Upper lobe of right lung (tissue), 1 donor: Measurements from ENCODE around the gene RHOJ. TPM values are rescaled to one million over a fixed set of nuclear protein-coding genes. Genes with fewer than 3 reads are reported as not detected.
A peak's percentile ranks its signal among the peaks of the same experiment; 100 is the strongest.
"Not testable (repeated sequence)": the region's sequence is repeated elsewhere in the genome, so short reads cannot be mapped to it uniquely, and the experiment has no call there.

Experiments used
- ATAC-seq: fragments of 200-7000 bp; cut with Tn5 transposase; one replicate; pipeline ENCODE4 v1.9.1; 2020; ENCODE audit warnings: mild to moderate bottlenecking, moderate library complexity
- DNase-seq: peaks from one replicate; pipeline ENCODE4 v3.0.0-alpha.2; 2020
- H3K27ac ChIP-seq: fragments of 200-600 bp; one replicate; pipeline ENCODE4 v1.8.0; 2022
- H3K27me3 ChIP-seq: fragments of 200-600 bp; one replicate; pipeline ENCODE4 v1.8.0; 2022; ENCODE audit warnings: mild to moderate bottlenecking
- H3K36me3 ChIP-seq: fragments of 200-600 bp; one replicate; pipeline ENCODE4 v1.8.0; 2022
- H3K4me1 ChIP-seq: fragments of 200-600 bp; one replicate; pipeline ENCODE4 v1.8.0; 2022
- H3K4me3 ChIP-seq: fragments of 200-600 bp; one replicate; pipeline ENCODE4 v1.8.0; 2022; ENCODE audit warnings: mild to moderate bottlenecking
- H3K9me3 ChIP-seq: fragments of 200-600 bp; one replicate; pipeline ENCODE4 v1.8.0; 2022
- intact Hi-C: fragments of 100-400 bp; cut with DNase I; formaldehyde crosslinking; loops from one replicate; pipeline ENCODE4 v1.11.0; 2022
- long read RNA-seq: library from polyadenylated mRNA; unstranded; transcript quantifications from one replicate; pipeline ENCODE4 v2.0.0, GENCODE V29; 2021
- total RNA-seq: library from RNA; stranded (reverse); fragmentation: NEBNext Ultra II Directional; extraction: Animal tissue kit (Norgen Biotek cat#: 25700); gene quantifications from one replicate; pipeline ENCODE4 v1.2.1, GENCODE V29; 2021
- TF ChIP-seq, protein P1 (sequence below): fragments of 200-600 bp; IDR thresholded peaks from one replicate; pipeline ENCODE4 v1.8.0; 2022; ENCODE audit warnings: antibody characterized with exemption
- donor health status: DM: no; HTN: yes; CAD: no; lungs with severe emphysema.

RHOJ gene
- total RNA-seq: 38.6 TPM
- long read RNA-seq, partial matches to known transcripts: 3 of 18 reads
- long read RNA-seq, other reads (novel, unspliced or antisense): 12 of 18 reads

DNA sequence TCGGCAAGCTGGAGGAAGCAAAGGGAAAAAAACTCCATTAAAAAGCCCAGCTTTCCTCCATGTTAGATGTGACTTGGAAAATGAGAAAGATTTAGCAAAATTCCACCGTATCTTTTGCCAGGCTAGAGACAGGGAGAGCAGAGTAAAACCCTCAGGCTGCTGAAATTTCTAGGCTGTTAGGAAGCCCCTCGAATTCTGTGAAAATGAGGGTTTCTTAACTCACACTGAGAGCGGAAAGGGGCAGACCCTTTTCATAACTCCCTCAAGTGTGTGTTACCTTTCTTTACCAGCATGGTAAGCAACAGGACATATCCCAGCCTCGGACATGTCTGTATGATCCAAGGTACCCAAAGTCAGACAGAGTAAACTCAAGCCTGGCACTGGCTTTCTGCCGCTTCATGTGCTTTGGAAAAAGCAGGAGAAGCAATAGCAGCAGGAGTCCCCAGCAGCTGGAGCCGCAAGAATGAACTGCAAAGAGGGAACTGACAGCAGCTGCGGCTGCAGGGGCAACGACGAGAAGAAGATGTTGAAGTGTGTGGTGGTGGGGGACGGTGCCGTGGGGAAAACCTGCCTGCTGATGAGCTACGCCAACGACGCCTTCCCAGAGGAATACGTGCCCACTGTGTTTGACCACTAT is at the start of gene RHOJ:
Gene RHOJ (plus strand): TSS at position 37 of the 637 bp plus-strand sequence. CDS start 427 bp downstream, at position 464.
- intact Hi-C loops: no loop called here
- Histone ChIP-seq H3K9me3 (no peaks in the 10 kb centered on the region), H3K27ac (peak within 1 kb of the TSS; percentile 90), H3K4me1 (peaks cover 4% of the 10 kb centered on the region), H3K27me3 (no peaks in the 10 kb centered on the region), H3K36me3 (no peaks in the 10 kb centered on the region), H3K4me3 (peak within 1 kb of the TSS; percentile 57)
- TF ChIP-seq, protein P1, sequence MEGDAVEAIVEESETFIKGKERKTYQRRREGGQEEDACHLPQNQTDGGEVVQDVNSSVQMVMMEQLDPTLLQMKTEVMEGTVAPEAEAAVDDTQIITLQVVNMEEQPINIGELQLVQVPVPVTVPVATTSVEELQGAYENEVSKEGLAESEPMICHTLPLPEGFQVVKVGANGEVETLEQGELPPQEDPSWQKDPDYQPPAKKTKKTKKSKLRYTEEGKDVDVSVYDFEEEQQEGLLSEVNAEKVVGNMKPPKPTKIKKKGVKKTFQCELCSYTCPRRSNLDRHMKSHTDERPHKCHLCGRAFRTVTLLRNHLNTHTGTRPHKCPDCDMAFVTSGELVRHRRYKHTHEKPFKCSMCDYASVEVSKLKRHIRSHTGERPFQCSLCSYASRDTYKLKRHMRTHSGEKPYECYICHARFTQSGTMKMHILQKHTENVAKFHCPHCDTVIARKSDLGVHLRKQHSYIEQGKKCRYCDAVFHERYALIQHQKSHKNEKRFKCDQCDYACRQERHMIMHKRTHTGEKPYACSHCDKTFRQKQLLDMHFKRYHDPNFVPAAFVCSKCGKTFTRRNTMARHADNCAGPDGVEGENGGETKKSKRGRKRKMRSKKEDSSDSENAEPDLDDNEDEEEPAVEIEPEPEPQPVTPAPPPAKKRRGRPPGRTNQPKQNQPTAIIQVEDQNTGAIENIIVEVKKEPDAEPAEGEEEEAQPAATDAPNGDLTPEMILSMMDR: no peak
- ATAC-seq (peak; percentile 18), DNase-seq (no peak)

DNA sequence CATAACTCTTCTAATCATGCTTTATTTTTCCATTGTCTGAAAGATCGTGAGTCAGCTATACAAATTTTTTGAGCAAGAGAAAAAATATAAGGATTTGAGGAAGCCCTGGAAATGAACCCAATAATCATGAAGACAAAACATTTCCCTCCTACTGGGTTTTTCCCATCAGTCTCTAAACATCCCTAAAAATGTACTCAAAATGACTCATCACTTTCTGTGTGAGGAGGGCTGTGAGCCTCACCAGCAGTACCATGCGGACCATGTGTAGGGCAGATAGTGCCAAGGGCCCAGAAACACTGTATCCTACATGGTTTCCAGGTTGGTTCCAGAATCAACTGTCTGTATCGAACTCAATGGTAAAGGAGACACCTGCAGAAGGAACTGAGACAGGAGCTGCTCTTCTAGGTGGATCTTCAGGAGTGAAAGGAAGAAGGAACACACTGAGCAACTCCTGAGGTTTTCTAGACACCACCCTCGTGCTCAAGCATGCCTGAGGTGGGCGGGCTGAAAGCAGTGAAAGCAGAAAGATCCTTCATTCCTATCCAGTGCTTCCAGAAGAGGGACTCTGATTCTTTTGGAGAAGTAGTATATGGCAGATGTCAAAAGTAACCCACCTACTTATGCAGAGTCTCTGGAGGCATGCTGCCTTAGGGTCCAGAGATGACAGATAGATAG is 48.6 kb upstream of the RHOJ start:
- TF ChIP-seq, protein P1: no peak
- H3K27me3 ChIP-seq: no peaks in the 10 kb centered on the region
- H3K9me3 ChIP-seq: no peaks in the 10 kb centered on the region
- H3K4me1 ChIP-seq: no peaks in the 10 kb centered on the region
- H3K36me3 ChIP-seq: no peaks in the 10 kb centered on the region
- H3K4me3 ChIP-seq: no peak overlapping the region
- intact Hi-C loops: no loop called here
- ATAC-seq (no peak), DNase-seq (no peak)
- H3K27ac ChIP-seq: no peak overlapping the region

DNA sequence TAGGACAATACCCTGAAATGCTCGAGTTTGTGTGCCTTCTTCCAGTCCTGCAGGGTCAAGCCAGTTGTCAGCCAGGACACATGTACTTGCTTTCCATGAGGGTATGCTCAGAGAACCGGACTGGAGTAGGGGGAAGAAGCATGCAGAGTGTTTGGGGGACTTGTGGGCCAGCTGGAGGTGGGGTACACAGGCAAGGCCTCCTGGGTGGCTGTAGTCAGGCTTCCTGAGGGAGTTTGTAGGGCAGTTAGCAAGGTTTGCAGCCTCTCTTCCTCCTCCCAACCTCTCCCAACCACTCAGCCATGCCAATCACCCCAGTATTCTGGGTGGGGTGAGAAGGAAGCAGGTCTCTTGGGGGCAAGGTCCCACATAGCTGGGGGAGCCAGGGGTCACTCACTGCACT is 47.0 kb upstream of the RHOJ start:
- H3K27ac ChIP-seq: no peak overlapping the region
- no peaks in the 10 kb centered on the region for H3K27me3 ChIP-seq
- no peaks in the 10 kb centered on the region for H3K9me3 ChIP-seq
- DNase-seq: no peak
- H3K4me1 ChIP-seq: no peaks in the 10 kb centered on the region
- no peak for ATAC-seq
- no peaks in the 10 kb centered on the region for H3K36me3 ChIP-seq
- TF ChIP-seq, protein P1: no peak
- intact Hi-C loops: no loop called here
- H3K4me3 ChIP-seq: no peak overlapping the region

DNA sequence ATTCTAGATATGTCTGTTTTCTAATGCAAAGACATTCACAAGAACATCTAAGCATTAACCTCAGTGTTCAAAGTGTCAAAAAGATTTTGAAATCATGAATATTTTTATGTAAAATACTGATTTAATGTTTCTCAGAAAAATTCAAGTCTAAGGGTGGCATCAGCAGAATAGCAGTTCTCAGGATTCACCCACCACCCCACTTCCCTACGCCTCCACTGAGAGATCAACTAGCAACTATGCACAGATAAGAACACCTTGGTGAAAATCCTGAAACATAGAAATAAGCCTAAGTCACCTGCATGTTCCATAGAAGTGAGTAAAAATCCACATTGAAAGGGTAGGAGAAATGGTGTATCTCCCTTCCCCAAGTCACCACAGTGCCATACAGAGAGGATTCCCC is 40.9 kb upstream of the RHOJ start:
- no peak for ATAC-seq
- Histone ChIP-seq H3K27me3 (no peaks in the 10 kb centered on the region), H3K9me3 (no peaks in the 10 kb centered on the region), H3K36me3 (no peaks in the 10 kb centered on the region), H3K4me1 (no peaks in the 10 kb centered on the region), H3K27ac (no peak overlapping the region), H3K4me3 (no peak overlapping the region)
- no peak for DNase-seq
- intact Hi-C loops: no loop called here
- TF ChIP-seq, protein P1: no peak

DNA sequence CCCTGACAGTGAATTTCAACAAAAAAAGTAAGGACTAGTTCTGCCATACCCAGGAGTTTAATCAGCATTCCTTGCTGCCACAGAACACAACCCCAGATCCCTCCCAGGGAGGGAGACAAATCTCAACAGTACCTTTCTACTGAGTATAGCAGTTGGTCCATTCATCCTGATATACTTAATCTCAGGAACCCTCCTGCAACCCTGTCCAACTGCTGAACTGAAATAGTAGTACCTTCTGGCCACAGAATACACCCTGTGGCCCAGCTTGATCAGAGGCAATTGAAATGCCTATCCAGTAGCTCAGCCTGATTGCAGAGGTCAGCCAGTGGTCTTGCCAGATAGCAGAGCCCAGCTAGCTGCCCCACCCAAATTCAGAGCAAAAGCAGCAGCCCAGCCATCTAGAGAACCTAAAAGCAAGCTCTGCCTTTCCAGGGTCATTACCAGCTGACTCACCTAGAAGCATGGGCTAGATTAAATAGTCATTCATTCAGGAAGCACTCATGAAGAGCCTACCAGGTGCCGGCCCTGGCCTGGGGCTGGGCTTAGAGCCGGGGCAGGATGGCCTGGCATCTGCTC is 40.0 kb upstream of the RHOJ start:
- DNase-seq (no peak), ATAC-seq (no peak)
- H3K4me1 ChIP-seq: no peaks in the 10 kb centered on the region
- no peaks in the 10 kb centered on the region for H3K36me3 ChIP-seq
- H3K9me3 ChIP-seq: no peaks in the 10 kb centered on the region
- no peak overlapping the region for H3K4me3 ChIP-seq
- no peak overlapping the region for H3K27ac ChIP-seq
- TF ChIP-seq, protein P1: no peak
- intact Hi-C loops: no loop called here
- no peaks in the 10 kb centered on the region for H3K27me3 ChIP-seq

DNA sequence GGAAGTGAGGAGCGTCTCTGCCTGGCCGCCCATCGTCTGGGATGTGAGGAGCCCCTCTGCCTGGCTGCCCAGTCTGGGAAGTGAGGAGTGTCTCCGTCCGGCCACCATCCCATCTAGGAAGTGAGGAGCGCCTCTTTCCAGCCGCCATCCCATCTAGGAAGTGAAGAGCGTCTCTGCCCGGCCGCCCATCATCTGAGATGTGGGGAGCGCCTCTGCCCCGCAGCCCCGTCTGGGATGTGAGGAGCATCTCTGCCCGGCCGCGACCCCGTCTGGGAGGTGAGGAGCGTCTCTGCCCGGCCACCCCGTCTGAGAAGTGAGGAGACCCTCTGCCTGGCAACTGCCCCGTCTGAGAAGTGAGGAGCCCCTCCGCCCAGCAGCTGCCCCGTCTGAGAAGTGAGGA is 39.0 kb upstream of the RHOJ start:
- ATAC-seq, H3K36me3 ChIP-seq, H3K9me3 ChIP-seq, intact Hi-C loops, DNase-seq, H3K27ac ChIP-seq, H3K27me3 ChIP-seq, H3K4me1 ChIP-seq, H3K4me3 ChIP-seq: not testable (repeated sequence)
